ENCODE data around the gene ATPAF2.

GRCh38 chr17:18071751-18072150 is 32.8 kb upstream of the ATPAF2 start:
- no peak for TF ChIP-seq CTCF (IDR thresholded peaks at IDR 0.05; ENCODE audit: low read length)
- TF ChIP-seq EZH2 (IDR thresholded peaks at IDR 0.05; ENCODE audit: borderline replicate concordance, low read length) = no peak

Data from OCI-LY1 (cell line).